NCI-H1930 (cell line): ENCODE data around the gene ELAC1.
"Not testable (repeated sequence)": the region's sequence is repeated elsewhere in the genome, so short reads cannot be mapped to it uniquely, and the experiment has no call there.

Source experiments
- DNase-seq, 2 experiments: peaks; one replicate each; lab custom pipeline; 2025; lab: John Stamatoyannopoulos, UW

Gene ELAC1

DNA sequence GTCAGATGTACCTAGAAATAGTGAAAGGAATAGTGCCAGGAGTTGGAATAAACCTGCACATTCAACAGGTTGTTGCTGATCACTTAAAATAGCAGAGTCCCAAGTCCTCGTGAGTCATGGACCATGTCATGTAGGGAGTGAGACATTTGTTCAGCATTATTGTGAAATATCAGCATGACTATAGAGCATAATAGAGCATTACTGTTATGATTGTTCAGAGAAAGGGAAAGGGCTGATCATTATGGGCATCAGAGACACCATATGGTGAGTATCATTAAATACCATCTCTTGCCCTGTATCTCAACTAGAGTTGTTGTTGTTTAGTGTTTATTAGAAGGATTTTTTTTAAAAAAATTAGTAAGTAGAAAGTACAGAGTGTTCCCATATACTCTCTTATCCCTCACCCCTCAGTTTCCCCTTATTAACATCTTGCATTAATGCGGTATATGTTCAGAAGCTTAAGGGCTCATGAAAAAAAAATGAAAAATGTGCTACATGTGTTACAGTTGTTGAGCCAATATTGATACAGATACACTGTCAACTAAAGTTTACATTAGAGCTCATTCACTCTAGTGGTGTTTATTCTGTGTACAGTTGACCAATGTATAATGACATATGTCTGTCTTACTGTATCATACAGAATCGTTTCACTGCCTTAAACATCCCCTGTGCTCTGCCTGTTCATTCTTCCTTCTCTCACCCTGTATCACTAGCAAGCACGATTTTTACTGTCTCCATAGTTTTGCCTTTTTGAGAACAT is 5.7 kb downstream of the ELAC1 start:
- DNase-seq, result no peak

DNA sequence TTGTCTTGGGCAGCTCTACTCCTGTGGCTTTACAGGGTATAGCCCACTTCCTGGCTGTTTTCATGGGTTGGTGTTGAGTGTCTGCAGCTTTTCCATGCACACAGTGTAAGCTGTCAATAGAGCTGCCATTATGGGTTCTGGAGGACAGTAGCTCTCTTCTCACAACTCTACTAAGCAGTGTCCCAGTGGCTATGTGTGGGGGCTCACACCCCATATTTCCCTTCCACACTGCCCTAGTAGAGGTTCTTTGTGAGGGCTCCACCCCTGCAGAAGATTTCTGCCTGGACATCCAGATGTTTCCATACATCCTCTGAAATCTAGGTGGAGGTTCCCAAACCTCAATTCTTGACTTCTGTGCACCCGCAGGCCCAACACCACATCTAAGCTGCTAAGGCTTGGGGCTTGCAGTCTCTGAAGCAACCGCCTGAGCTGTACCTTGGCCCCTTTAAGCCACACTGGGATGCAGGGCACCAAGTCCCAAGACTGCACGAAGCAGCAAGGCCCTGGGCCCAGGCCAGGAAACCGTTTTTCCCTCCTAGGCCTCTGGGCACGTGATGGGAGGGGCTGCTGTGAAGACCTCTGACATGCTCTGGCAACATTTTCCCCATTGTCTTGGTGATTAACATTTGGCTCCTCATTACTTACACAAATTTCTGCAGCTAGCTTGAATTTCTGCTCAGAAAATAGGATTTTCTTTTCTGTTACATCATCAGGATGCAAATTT is 9.4 kb downstream of the ELAC1 start:
- DNase-seq, result no peak

DNA sequence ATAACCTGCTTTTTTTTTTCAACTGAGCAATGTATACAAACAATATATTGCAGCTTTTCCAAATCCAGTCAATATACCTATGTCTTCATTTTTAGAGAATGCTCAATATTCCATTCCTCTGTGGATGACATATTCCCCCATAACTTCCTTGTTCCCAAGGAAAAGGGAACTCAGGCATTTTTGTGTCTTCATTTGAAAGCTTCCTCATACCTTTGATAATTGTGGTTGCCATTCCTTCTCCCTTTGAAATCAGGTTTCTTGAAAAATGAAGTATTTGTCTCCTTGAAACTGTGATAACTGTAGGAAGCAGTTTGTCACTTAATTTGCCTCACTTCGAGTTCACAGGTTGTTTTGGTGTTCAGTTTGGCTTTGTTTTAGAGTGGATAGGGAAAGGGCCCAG is 13.5 kb downstream of the ELAC1 start:
- DNase-seq, result no peak

DNA sequence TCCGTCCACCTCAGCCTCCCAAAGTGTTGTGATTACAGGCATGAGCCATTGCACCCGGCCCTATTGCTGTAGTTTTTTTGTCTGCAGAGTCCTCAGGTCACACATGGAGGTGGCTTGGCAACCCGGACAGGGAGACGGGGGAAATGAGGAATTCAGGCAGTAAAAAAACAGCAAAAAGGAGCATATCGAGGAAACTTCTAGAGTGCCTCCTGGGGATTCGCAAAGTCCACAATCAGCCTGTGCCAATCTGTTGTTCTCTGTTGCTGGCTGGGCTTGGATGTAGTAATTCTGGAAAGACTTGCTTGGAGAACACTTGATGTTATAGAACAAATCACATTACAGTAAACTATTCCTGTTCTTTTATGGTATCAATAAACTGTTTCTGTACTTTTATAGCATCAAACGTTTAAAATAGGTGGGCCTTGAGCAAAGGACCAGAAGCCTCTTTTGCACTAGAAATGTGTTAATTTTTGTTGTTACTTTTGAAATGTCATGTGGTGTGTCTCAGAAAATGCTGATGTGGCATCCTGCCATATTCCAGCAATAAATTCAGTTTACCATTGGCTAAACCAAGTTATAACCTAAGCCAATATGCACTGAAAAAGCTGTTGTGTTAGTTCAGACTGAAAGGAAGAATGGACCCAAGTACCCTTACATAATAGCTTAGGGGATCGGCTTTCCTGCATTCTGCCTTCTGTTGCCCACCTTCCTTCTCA is 14.4 kb downstream of the ELAC1 start:
- DNase-seq, result no peak

DNA sequence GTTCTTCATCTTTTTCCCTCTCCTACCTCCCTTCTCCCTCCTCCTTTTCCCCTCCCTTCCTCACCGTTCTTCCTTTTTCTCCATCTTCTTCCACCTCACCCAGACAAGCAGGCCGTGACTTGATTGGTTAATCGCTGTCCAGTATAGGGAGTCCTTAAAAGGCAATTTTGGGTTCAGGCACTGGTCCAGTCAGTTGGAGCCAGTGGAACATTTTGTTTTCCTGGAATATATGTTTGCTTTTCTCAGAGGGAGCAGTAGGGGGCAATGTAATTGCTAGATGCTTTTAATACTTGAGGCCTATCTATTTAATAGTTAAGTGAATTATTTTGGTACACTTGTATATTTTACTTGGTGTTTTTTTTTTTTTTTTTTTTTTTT is 15.0 kb downstream of the ELAC1 start:
- DNase-seq, result no peak

DNA sequence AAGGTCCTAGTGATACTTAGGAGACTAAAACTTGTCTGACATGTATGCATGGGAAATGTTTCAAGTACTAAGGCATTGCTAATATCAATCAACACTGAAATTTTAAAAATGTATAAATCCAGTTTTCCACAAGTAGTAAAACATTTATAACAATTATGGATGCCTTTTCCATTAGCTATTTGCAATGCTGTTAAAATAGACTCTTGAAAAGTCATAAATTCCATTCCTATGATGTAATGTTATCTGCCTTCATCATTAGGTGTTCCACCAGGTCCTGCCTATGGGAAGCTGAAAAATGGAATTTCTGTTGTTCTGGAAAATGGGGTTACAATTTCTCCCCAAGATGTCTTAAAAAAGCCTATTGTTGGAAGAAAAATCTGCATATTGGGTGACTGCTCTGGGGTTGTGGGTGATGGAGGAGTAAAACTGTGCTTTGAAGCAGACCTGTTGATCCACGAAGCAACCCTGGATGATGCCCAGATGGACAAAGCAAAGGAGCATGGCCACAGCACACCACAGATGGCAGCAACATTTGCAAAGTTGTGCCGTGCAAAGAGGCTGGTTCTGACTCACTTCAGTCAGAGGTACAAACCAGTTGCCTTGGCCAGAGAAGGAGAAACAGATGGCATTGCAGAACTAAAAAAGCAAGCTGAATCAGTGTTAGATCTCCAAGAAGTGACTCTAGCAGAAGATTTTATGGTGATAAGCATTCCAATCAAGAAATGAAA is 18.7 kb downstream of the ELAC1 start:
- no peak for DNase-seq

DNA sequence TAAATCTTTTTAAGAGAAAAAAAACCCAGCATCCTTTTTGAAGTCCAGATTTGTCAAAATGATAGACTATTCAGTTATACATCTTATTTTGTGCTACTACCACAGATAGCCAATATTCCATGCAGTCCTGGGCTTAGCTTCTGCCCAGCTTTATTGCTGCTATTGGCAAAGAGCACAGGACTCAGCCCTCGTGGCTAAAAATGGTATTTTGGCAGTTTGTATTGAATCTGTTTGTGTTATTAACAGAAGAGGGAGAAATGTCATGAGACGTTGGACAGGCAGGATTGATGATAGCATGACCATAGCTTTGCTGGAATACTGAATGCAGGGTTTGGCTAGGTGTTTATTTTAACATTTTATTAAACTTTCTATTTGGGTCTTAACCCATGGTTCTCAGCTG is 19.4 kb downstream of the ELAC1 start:
- no peak for DNase-seq

DNA sequence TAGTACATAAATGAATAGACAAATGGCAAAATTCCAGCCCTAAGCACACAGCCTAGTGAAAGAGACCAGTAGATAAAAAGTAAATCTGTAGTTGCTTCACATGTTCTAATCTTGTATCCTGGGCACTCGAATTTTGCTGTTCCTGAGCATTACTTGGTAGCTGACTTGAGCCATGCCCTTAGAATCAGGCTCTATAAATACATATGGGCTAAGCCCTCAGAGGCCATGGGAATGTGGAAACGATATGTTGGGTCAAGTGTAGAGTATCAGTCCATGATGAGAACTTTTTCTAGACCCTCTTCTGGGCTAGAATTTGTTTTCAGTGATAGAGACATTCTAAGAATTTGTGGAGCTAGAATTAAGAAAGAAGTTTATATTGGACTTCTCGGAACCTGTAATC is 21.9 kb downstream of the ELAC1 start:
- no peak for DNase-seq

DNA sequence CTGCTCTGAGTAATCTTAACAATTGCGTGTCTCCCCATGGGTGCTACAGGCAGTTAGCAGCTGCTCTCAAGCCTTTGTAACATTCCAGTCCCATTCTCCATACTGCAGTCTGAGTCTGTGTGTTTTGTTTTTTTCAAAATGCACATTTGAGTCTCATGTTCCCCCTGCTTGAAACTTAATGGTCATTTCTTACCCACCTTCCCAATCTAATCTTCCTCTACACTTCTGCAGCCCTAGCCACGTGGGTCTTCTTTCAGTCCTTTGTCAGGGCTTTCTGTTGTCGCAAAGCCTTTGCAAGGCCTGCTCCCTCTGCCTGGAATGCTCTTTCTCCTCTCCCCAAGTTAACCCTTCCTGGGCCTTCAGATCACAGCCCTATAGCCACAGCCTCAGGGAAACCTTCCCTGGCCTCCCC is 24.5 kb downstream of the ELAC1 start:
- DNase-seq, result no peak

DNA sequence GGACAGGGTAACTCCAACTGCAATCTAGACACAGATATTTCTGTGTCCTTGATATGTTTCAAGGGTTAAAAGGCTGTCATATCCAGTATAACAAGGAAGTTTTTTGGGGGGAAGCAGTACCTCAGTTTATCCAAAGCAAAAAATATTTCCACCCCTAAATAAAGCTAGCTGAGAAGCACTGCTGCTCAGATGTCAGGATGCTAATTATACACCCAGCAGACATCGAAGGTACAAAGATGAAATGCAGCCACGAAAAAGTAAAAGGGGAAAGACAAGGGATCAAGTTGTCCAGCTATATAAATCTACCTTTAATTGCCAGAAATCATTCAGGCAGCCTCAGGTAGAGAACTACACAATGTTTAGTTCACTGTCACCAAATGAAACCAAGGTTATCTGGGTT is 26.2 kb downstream of the ELAC1 start:
- no peak for DNase-seq

DNA sequence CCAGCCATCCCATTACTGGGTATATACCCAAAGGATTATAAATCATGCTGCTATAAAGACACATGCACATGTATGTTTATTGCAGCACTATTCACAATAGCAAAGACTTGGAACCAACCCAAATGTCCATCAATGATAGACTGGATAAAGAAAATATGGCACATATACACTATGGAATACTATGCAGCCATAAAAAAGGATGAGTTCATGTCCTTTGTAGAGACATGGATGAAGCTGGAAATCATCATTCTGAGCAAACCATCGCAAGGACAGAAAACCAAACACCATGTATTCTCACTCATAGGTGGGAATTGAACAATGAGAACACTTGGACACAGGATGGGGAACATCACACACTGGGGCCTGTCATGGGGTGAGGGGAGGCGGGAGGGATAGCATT is 35.3 kb downstream of the ELAC1 start:
- DNase-seq, result not testable (repeated sequence)

DNA sequence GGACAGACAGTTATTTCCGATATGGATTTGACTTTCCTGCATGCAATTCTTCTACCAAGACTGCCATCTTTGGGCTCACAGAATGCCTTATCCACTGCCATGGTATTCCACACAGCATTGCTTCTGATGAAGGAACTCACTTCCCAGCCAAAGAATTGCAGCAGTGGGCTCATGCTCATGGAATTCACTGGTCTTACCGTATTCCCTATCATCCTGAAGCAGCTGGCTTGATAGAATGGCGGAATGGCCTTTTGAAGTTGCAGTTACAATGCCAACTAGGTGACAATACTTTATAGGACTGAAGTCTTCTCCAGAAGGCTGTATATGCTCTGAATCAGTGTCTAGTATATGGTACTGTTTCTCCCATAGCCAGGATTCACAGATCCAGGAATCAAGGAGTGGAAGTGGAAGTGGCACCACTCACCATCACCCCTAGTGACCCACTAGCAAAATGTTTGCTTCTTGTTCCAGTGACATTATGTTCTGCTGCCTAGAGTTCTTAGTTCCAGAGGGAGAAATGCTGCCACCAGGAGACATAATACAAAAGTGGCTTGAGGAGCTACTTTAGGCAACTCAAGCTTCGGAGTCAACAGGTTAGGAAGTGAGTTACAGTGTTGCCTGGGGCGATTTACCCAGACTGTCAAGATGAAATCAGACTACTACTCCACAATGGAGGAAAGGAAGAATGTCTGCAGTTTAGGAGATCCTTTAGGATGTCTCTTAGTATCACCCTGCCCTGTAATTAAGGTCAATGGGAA is 38.4 kb downstream of the ELAC1 start:
- no peak for DNase-seq

DNA sequence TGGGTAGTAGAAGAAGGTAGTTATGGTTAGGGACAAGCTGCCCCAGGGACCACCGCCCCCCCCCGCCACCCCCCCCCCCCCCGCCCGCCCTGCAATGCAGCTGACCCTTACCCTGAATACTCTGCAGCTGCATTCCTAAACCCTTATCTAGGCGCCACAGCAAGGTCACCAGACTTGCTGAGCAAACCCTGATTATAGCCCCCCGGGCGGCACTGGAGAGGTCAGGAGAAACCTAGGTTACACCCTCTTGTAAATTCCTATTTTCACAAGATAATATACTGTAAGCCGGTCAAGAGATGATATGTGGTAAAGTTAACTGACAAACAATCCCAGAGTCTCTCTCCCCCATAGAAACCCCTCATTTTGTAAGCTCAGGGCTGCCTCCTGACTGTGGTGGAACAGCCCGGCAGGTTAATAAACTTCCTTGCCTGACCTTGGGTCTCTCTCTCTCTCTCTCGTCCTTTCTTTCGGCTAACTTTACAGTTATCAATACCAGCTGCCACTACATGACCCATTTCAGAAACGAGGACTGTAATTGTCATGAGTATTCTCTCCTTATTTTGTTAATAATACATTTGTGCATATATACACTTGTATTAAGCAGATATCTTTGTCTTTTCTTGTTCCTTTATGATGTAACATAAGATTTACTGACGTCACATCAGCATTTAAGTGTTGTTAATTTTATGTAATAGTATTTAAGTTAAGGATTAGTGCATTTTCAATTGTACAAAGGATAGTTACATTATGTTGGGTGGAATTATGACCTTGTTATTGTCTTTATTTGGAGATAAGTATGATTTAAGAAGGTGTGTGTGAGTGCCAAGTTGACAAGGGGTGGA is 39.3 kb downstream of the ELAC1 start:
- DNase-seq, result no peak

DNA sequence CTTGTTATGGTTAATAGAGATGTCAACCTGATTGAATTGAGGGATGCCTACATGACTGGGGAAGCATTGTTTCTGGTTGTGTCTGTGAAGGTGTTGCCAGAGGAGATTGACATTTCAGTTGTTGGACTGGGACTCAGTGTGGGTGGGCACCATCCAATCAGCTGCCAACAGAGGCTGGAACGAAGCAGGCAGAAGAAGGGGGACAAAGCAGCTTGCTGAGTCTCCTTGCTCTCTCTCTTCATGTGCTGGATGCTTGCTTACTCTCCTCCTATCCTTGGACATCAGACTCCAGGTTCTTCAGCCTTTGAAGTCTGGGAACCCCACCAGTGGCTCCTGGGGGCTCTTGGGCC is 39.9 kb downstream of the ELAC1 start:
- no peak for DNase-seq

DNA sequence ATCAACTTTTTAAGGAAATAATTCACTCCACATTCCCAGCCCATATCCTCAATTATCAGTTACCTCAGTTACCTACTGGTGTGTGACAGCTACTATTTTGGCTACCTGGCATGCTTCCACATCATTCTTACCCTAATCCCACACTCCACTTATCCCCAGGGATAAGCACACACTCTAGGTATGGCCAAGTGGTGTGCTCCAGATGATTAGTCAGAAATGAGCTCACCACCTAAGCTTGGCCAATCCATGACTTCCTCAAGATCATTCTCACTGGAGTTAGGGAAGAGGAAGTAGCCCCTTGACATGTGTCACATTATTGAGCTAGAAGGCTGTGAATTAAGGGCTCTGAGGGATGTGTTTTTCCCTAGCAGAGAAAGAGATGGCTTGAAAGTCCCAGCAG is 41.2 kb downstream of the ELAC1 start:
- no peak for DNase-seq

DNA sequence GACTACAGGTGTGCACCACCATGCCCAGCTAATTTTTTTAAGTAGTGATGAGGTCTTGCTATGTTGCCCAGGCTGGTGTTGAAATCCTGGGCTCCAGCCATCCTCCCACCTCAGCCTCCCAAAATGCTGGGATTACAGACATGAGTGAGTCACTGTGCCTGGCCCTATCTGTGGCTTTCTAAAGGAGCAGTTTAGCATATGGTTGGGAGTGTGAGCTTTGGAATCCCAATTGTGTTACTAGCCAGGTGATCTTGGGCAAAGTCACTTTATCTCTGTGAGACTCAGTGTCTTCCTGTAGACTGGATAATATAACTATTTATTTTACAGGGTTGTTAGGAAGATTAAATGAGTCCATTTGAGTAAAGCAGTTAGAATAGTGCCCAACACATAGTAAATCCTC is 42.4 kb downstream of the ELAC1 start:
- no peak for DNase-seq

DNA sequence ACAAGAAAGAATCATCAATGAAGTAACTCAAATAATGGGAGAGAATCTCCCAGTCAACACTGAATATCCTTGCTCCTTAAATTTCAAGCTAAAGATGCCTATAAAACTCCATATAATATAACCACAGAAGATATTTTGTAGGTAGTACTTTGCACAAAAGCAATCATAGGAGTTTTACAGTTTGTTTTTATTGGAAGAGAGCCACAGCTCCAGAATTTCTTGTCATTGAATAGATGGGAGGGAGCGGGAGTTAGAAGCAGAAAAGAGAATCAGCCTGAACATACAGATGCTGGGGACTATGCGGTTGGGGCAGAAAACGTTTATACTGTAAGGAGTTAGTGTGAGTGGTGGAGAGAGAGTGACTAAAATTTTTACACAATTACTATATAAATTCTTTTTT is 43.9 kb downstream of the ELAC1 start:
- no peak for DNase-seq

DNA sequence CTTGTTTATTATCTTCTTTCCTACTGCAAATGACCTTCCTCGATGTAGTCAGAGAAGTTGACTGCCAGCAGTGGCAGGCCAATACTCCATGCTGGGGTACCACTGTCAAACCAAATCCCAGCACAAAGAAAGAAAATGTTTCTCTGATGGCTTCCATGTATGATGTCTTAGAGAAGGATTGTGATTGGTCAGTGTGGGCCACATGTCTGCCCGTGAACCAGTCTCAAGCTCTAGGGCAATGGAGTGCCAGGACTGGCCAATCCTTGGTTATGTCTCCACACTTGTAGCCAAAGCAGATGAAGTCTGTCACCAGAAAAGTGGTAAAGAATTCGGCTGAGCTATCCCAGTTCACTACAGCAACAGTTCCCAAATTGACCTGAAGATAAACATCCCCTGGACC is 44.6 kb downstream of the ELAC1 start:
- no peak for DNase-seq

DNA sequence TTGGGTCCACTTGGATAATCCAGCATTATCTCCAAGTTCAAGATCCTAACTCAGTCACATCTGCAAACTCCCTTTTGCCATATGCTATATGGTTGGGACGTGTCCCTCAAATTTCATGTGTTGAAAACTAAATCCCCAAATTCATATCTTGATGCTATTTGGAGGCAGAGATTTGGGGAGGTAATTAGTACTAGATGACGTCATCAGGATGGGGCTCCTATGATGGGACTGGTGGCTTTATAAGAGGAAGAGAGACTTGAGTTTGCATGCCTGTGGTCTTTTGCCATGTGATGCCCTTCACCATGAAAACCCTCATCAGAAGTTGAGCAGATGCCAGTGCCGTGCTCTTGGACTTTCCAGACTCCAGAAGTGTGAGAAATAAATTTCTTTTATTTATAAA is 45.4 kb downstream of the ELAC1 start:
- no peak for DNase-seq

DNA sequence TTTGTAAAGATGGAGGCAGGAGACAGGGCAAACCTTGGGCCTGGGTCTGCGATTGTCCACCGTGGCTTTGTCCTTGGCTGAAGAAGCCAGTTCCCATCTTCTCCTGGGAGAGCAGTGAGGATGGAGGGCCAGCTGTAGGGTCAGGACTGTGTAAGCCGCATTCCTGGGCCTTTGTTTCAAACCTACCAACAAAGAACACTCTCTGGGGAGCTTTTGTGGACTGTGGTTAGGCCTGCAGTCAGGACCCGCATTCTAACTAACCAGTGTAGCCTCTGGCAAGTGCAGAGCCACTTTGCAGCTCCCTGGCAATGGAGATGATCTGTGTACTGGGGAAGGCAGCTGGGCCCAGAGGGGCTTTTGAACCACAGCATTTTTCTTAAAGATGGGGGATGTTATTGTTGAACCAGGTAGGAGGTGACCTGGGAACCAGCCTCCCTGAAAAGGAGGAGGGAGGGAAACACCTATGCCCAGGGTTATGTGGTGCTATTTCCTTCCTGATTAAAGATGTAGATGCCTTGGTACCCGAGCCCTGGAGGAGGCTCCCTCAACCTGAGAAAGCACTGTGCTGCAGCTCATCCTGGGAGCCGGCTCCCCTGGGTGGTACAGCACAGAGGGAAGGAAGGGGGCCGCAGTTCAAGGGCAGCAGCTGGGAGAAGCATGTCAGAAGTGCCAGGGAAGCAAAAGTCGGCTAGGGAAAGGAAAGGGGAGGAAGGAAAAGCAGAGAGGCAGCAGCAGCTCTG is 49.5 kb downstream of the ELAC1 start:
- DNase-seq, result no peak
